ENCODE data around the gene ABCF2. TPM values are rescaled to one million over a fixed set of nuclear protein-coding genes. Genes with fewer than 3 reads are reported as not detected.

ABCF2 gene
- polyA plus RNA-seq, 1 experiment, result 62.5 TPM

GRCh38 chr7:151178236-151178635 is 48.8 kb downstream of the ABCF2 start:
- TF ChIP-seq CTCF (IDR thresholded peaks at IDR 0.05; ENCODE audit: insufficient read depth, low read depth, low read length), result no peak
- Histone ChIP-seq H3K4me3 (ENCODE audit: low read depth, low read length) (no peak overlapping the region), H3K27me3 (ENCODE audit: control insufficient read depth, insufficient read depth, low read length) (peaks cover 30% of the 10 kb centered on the region), H3K36me3 (ENCODE audit: control insufficient read depth, insufficient read depth, low read length) (no peaks in the 10 kb centered on the region)
- ChIA-PET POLR2A (no interaction called here), CTCF (interaction anchor here (1.1 to 1.2 kb wide), 3 partner anchors 8 to 216 kb away, joined by 3 to 7 read pairs (median 3); no protein-coding TSS in a partner anchor)
- no peak for DNase-seq (ENCODE audit: low read depth)

- H3K4me3 ChIP-seq (ENCODE audit: low read depth, low read length), result no peak overlapping the region
- ChIA-PET POLR2A (no interaction called here), CTCF (interaction anchor here (1.1 to 2.0 kb wide), 5 partner anchors 12 to 279 kb away, joined by 3 to 5 read pairs (median 4); no protein-coding TSS in a partner anchor)
- no peak for DNase-seq (ENCODE audit: low read depth)
- peaks cover 28% of the 10 kb centered on the region for H3K27me3 ChIP-seq (ENCODE audit: control insufficient read depth, insufficient read depth, low read length)
- no peak for TF ChIP-seq CTCF (IDR thresholded peaks at IDR 0.05; ENCODE audit: insufficient read depth, low read depth, low read length)
- H3K36me3 ChIP-seq (ENCODE audit: control insufficient read depth, insufficient read depth, low read length), result no peaks in the 10 kb centered on the region
Observed at GRCh38 chr7:151177310-151177709, 49.7 kb downstream of the ABCF2 start.

- DNase-seq (ENCODE audit: low read depth), result no peak
- POLR2A ChIA-PET, result no interaction called here
- no peak for TF ChIP-seq CTCF (IDR thresholded peaks at IDR 0.05; ENCODE audit: insufficient read depth, low read depth, low read length)
- CTCF ChIA-PET, result interaction anchor here (1.1 to 2.0 kb wide), 5 partner anchors 11 to 278 kb away, joined by 3 to 5 read pairs (median 4); no protein-coding TSS in a partner anchor
- peaks cover 27% of the 10 kb centered on the region for H3K27me3 ChIP-seq (ENCODE audit: control insufficient read depth, insufficient read depth, low read length)
- no peak overlapping the region for H3K4me3 ChIP-seq (ENCODE audit: low read depth, low read length)
- H3K36me3 ChIP-seq (ENCODE audit: control insufficient read depth, insufficient read depth, low read length), result no peaks in the 10 kb centered on the region
Observed at GRCh38 chr7:151176401-151176800, 50.6 kb downstream of the ABCF2 start.

GRCh38 chr7:151175793-151176311 is 51.2 kb downstream of the ABCF2 start:
- CTCF ChIA-PET, result interaction anchor here (0.6 to 2.0 kb wide), 3 partner anchors 30 to 277 kb away, joined by 3 to 5 read pairs (median 4); no protein-coding TSS in a partner anchor
- peaks cover 26% of the 10 kb centered on the region for H3K27me3 ChIP-seq (ENCODE audit: control insufficient read depth, insufficient read depth, low read length)

More at GRCh38 chr7:151175793-151176311, 51.2 kb downstream of the ABCF2 start:
- no peak for DNase-seq (ENCODE audit: low read depth)
- Histone ChIP-seq H3K4me3 (ENCODE audit: low read depth, low read length) (no peak overlapping the region), H3K36me3 (ENCODE audit: control insufficient read depth, insufficient read depth, low read length) (no peaks in the 10 kb centered on the region)
- POLR2A ChIA-PET, result no interaction called here
- TF ChIP-seq CTCF (IDR thresholded peaks at IDR 0.05; ENCODE audit: insufficient read depth, low read depth, low read length), result no peak

All from BJ (cell line).